GM18868 (cell line): Measurements from ENCODE around the gene RBBP7.

Experiments
- ATAC-seq: cut with Tn5 transposase; IDR thresholded peaks from one replicate; pipeline ENCODE4 v1.9.1; 2021; ENCODE audit warnings: mild to moderate bottlenecking, moderate library complexity; ENCODE audit not compliant: unreplicated experiment

The RBBP7 gene

DNA sequence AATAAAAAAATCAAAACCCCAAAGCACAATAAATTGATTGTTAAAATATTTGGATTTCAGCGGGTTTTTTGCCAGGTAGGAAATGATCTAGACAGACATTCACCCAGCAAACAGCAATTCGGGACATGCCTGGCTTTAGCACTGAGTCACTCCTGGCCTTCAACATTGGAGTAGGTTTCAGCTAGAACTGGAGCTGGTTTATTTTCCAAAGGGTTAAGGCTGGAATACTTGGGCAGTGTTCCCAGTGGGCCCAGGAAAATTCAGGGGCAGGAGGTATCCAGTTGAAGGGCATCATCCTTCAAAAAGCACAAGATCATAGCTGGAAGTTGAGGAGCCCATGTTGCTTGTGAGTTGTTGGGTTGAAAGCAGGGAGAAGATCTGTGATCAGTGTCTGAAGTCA, 42.9 kb downstream of the RBBP7 start:
- ATAC-seq: no peak

DNA sequence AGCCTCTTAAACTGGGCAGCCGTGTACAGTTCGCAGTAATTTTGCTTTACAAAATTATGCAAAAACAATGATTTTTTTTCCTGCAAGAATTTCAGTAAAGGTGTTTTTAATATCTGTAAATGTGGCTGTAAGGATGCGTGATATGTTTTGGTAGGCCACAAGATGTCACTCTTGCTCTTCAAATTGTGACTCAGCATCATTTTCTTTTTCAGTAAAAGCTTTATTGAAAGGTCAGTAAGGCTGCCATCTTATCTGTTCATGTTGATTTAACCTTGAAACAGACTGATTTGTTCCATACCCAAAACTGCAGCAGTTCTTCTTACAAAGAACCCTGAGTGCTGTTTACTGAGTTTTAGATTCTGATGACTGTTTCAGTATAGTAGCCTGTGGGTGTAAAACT, 44.0 kb downstream of the RBBP7 start:
- no peak for ATAC-seq

DNA sequence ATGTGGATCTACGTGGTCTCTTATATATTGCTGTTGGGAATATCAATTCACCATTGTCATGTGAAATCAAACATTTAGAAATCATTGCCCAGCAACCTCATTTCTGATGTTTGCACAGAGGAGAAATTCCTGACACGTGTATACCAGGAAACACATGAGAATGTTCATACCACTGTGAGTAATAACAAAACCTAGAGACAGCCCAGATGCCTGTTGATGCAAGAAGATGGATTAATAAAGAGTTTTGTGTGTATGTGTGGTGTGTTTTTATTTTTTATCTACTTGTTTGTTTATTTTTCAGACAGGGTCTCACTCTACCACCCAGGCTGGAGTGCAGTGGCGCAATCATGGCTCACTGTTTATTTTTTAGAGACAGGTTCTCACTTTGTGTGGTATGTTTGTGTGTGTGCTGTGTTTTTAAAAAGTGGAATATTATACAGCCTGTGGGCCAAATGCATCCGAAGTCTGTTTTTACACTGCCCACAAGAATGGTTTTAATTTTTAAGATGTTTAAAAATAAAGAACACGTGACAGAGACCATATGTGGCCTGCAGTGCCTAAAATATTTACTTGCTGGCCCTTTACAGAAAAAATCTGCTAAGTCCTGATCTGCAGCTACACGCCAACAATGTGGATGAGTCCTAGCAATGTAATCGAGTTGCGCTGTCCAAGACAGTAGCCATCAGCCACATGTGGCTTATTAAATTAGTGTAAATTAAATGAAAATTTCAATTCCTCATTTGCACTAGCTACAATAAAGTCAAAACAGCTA, 44.7 kb downstream of the RBBP7 start:
- ATAC-seq: no peak

DNA sequence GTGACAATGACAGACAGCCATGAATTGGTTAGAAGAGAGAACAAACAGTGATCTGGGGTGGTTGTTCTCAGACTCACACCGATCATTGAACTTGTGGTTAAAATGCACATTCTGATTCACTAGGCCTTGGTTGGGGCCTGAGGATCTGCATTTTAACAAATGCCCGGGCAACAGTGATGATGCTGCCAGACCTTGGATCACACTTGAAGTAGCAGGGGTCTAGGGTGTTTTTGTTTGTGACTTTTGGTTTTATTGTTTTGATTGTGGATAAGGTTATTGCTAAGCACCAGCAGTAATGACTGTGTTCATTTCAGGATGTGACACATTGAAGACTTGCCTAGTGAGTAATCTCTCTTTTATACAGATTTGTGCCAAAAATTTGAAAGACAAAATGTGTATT, 47.4 kb downstream of the RBBP7 start:
- no peak for ATAC-seq

DNA sequence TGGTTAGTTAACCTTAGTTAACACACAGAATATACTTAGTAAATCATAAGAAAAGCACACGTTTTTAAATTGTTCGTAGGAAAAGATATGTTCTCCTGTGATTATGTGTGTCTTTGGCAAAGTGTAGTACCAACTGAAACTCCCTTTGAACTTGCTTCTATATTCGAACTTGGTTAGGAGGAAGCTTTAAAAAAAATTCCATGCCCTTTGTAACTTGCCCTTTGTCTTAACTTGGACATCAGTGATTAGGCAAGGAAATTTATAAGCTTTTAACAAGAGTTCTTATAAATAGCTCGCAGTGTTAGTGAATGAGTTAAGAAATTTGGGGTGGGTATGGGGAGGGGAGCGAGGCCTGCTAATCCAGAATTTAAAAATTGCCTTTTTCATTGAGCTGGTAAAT, 50.5 kb downstream of the RBBP7 start:
- ATAC-seq: no peak

DNA sequence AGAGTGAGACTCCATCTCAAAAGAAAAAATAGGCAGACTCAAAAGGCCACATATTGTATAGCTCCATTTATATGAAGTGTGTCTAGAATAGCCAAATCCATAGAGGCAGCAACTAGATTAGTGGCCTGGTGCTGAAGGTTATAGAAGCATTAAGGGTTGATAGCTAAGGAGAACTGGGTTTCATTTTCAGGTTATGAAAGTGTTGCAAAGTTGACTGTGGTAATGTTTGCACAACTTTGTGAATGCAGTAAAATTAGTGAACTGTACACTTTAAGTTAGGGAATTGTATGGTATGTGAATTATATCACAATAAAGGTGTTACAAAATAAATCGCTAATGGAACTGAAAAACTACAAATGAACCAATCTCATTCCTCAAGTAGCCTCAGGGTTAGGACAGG, 55.6 kb downstream of the RBBP7 start:
- ATAC-seq: no peak

DNA sequence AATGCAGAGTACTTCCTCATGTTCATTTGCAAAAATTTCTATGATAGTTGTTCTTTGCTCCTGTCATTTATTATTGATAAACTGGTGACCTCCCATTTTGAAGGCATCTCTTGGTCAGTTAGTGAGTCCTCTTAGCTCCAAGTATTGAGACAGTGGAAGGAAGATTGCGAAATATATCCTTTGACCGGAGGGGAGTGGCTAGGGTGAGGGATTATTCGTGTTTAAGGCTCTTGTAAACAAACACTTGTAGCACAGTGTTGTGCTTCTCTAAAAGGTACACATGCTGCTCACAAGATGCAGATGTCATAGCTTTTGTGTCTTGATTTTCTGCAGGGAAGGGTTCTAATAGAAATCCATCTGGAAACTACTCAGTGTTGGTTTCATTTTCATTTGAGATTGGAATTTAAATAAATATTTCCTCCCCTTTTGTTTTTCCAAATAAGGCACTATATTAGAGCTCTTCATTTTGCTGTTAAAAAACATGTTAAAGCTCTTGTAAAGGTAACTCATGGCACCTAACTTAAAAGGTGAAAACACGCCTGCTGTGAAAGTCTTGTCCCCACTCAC, 62.1 kb downstream of the RBBP7 start:
- ATAC-seq: no peak

DNA sequence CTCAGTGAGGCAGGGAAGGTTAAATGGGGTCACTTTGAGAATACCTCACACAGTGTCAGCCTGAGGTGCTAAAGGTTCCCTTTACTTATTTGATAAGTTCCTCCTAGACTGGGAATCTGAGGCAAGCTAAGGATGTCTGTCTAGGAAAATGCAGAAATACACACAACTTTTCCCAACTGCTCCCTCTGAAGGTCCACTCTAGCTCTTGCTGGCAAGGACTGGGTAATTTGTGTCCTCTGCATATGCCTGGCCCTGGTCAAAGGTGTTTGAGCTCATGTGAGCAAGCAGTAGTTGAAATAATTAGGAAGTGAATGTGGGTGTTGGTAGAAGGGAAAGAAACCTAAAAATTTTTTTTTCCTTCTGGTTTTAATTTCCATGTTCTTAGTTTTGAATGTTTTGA, 62.6 kb downstream of the RBBP7 start:
- ATAC-seq: no peak

DNA sequence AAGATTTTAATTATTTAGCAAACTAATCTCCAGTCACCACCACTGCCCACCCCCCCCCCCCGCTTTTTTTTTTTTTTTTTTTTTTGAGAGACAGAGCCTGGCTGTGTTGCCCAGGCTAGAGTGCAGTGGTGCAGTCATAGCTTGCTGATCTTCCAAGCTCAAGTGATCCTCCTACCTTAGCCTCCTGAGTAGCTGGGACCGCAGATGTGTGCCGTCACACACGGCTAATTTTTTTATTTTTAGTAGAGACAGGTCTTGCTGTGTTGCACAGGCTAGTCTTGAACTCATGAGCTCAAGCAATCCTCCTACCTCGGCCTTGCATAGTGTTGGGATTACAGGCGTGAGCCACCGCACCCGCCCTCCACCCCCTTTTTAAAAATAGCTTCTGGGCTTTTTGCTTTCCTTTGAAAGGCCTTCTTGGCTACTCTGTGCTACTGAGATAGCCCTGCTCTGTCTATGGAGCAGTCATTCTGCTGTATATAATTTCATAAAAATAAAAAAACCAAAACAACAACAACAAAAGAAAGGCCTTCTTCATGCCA, 65.2 kb downstream of the RBBP7 start:
- ATAC-seq: peak; percentile 89

DNA sequence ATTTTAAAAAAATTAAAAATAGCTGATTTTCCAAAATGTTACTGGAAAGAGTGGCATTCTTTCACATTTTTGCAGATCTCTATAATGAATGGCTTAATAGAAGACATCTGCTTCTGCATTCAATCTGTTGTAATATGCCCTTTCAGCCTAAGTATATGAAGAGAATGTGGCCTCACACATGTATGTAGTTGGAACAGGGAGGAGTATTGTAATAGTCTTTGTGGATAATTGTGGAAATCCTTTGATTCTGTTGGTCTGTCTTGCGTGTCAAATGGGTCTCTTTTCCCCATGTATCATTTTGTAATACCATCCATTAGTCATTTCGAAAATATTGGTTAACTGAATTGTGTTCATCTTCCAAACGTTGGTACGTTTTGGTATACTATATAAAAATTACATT, 72.3 kb downstream of the RBBP7 start:
- no peak for ATAC-seq

DNA sequence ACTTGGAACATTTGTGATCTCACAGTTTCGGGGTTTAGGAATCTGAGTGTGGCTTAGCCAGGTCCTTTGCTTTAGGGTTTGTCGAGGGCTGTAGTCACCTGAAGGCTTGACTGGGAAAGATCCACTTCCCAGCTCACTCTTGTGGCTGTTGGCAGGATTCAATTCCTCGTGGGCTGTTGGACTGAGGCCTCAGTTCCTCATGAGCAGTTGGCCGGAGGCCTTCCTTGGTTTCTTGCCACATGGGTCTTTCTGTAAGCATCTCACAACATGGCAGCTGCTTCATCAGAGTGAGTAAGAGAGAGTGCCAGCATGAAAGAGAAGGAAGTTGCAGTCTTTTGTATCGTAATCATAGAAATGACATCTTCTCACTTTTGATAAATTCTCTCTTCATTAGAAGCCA, 72.8 kb downstream of the RBBP7 start:
- ATAC-seq: no peak

DNA sequence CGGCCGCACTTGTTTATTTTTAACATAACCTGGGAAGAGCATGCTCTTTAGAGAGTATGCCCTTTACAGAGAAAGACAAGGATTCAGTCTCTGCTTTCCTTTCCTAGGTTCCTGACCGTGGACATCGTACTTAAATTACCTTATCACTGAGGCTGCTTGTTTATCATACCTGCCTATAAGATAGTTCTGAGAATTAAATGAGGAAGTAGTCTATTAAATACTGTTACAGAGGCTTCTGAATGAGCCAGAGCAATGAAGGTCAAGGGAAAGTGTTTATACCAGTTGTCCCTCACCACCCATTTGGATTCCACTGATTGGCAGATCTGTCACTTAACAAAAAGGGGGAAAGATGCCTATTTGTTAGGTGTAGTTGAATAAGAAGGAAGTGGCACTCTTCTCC, 73.9 kb downstream of the RBBP7 start:
- ATAC-seq: no peak
